Natural killer cell (primary cell): Measurements from ENCODE around the gene RSRC1. TPM values are rescaled to one million over a fixed set of nuclear protein-coding genes. Genes with fewer than 3 reads are reported as not detected.

Experiments used
- ATAC-seq, 3 donors: fragments of 150-1000 bp in 2 of 3; fragments of 200-7000 bp in 1 of 3; cut with Tn5 transposase; 1 replicate in 1 of 3; 2 replicates in 2 of 3; pipeline ENCODE4 v1.10.0; 2021; ENCODE audit warnings: mild to moderate bottlenecking in 2 of 3, moderate library complexity in 2 of 3
- DNase-seq, 2 donors: peaks; one replicate each; pipeline versions ENCODE4 v3.0.0 to v3.0.0-alpha.2; 2013 to 2021; ENCODE audit warnings: mixed read lengths in 1 of 2
- H3K27ac ChIP-seq: one replicate; pipeline ENCODE4 v1.5.1; 2013; ENCODE audit warnings: mild to moderate bottlenecking, low read length
- H3K27me3 ChIP-seq: one replicate; pipeline ENCODE4 v1.6.1; 2013; ENCODE audit warnings: low read length; ENCODE audit not compliant: control insufficient read depth, insufficient read depth
- H3K36me3 ChIP-seq: one replicate; pipeline ENCODE4 v1.6.1; 2013; ENCODE audit warnings: low read length; ENCODE audit not compliant: control insufficient read depth, insufficient read depth
- H3K4me1 ChIP-seq: one replicate; pipeline ENCODE4 v1.6.1; 2013; ENCODE audit warnings: low read length; ENCODE audit not compliant: control insufficient read depth, insufficient read depth
- H3K4me3 ChIP-seq: one replicate; pipeline ENCODE4 v1.5.1; 2013; ENCODE audit warnings: low read length
- H3K9me3 ChIP-seq: one replicate; pipeline ENCODE4 v1.6.1; 2013; ENCODE audit warnings: low read length; ENCODE audit not compliant: control insufficient read depth, insufficient read depth
- H3K27ac Mint-ChIP-seq, 2 donors: one replicate each; pipeline ENCODE4 v1.8.0; 2022; ENCODE audit warnings: mild to moderate bottlenecking in 2 of 2, mixed read lengths in 2 of 2, moderate library complexity in 1 of 2
- H3K27me3 Mint-ChIP-seq, 2 donors: one replicate each; pipeline ENCODE4 v1.8.0; 2022; ENCODE audit warnings: low read depth in 2 of 2, mixed read lengths in 2 of 2
- H3K36me3 Mint-ChIP-seq: one replicate; pipeline ENCODE4 v1.8.0; 2022; ENCODE audit warnings: mixed read lengths
- H3K4me1 Mint-ChIP-seq, 2 donors: one replicate each; pipeline ENCODE4 v1.8.0; 2022; ENCODE audit warnings: mixed read lengths in 2 of 2
- H3K4me3 Mint-ChIP-seq: one replicate; pipeline ENCODE4 v1.8.0; 2022; ENCODE audit warnings: mild to moderate bottlenecking, moderate library complexity, mixed read lengths
- H3K9me3 Mint-ChIP-seq, 2 donors: one replicate each; pipeline ENCODE4 v1.8.0; 2022; ENCODE audit warnings: mixed read lengths in 2 of 2
- WGBS: methylation state at CpG from one replicate; pipeline ENCODE4 v1.1.7; 2013; ENCODE audit warnings: missing lambda C conversion rate; ENCODE audit not compliant: insufficient coverage; 5-methylcytosine and 5-hydroxymethylcytosine counted together
- intact Hi-C: fragments of 100-400 bp; cut with micrococcal nuclease; formaldehyde crosslinking; loops from one replicate; pipeline ENCODE4 v1.14.2; 2022
- total RNA-seq, 4 donors: library from RNA; stranded (reverse); fragments of 120-200 nt in 1 of 4; gene quantifications; one replicate each; pipeline versions ENCODE4 v1.2.3 to v1.2.4, GENCODE V29; 2013 to 2022
- TF ChIP-seq, protein P1 (sequence below): fragments of 200-600 bp; IDR thresholded peaks from one replicate; pipeline ENCODE4 v1.8.0; 2022; ENCODE audit warnings: antibody characterized with exemption

Gene RSRC1
- total RNA-seq, 3 donors from 2014 or later (not counting 1 experiment from before 2014, with no cell fraction given): 37.3 to 41.1 (median 37.6) TPM

DNA sequence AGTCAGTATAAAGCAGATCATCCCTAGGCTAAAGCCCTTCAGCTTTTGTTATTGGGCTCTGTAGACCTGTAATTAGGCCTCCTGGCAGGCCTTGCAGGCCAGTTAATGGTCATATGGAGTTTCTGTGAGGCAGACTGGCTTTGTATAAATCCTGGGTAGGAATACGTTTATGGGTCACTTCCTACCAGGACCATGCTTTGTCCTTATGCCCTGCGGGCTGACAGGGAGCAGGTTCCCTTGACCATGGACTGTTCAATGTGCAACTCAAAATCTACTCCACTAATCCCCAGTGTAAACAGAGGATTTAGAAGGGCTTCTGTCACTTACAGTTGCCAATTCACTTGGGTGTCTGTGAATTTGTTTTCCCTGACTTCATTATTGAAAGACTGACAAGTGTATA, 258.4 kb downstream of the RSRC1 start:
- Mint-ChIP-seq H3K27ac (no peak overlapping the region), H3K36me3 (no peaks in the 10 kb centered on the region), H3K9me3 (no peaks in the 10 kb centered on the region), H3K4me3 (no peak overlapping the region), H3K27me3 (no peaks in the 10 kb centered on the region), H3K4me1 (no peaks in the 10 kb centered on the region)
- no peak overlapping the region for H3K27ac ChIP-seq
- TF ChIP-seq, protein P1, sequence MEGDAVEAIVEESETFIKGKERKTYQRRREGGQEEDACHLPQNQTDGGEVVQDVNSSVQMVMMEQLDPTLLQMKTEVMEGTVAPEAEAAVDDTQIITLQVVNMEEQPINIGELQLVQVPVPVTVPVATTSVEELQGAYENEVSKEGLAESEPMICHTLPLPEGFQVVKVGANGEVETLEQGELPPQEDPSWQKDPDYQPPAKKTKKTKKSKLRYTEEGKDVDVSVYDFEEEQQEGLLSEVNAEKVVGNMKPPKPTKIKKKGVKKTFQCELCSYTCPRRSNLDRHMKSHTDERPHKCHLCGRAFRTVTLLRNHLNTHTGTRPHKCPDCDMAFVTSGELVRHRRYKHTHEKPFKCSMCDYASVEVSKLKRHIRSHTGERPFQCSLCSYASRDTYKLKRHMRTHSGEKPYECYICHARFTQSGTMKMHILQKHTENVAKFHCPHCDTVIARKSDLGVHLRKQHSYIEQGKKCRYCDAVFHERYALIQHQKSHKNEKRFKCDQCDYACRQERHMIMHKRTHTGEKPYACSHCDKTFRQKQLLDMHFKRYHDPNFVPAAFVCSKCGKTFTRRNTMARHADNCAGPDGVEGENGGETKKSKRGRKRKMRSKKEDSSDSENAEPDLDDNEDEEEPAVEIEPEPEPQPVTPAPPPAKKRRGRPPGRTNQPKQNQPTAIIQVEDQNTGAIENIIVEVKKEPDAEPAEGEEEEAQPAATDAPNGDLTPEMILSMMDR: no peak
- WGBS: 97% methylated on average over 2 of the region's 2 CpGs
- ATAC-seq (no peak), DNase-seq (no peak)
- H3K36me3 ChIP-seq: no peaks in the 10 kb centered on the region
- intact Hi-C loops: no loop called here
- H3K27me3 ChIP-seq: no peaks in the 10 kb centered on the region
- H3K4me1 ChIP-seq: no peaks in the 10 kb centered on the region
- H3K9me3 ChIP-seq: no peaks in the 10 kb centered on the region
- no peak overlapping the region for H3K4me3 ChIP-seq

DNA sequence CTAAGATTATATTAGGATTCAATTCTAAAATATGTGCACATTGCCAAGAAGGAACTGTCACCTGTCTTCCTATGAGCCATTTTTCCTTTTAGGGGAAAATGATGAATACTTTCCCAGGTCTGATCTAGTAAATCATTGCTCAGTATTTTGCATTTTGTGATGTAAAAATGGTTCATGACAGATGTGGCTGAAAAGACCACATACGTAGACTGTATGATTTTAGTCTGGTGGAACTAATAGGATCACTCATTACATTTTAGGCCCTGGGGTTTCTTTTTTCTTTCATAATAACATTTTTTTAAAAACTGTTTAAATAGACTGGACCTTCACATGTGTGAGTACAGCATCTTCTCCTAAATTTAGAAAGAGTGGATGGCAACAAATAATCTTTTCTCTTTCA, 259.4 kb downstream of the RSRC1 start:
- TF ChIP-seq, protein P1: no peak
- WGBS: no CpG with 5 or more reads among the region's 1 CpG
- no peak for ATAC-seq
- Mint-ChIP-seq H3K4me1 (no peaks in the 10 kb centered on the region), H3K4me3 (no peak overlapping the region), H3K27ac (no peak overlapping the region), H3K9me3 (no peaks in the 10 kb centered on the region), H3K27me3 (no peaks in the 10 kb centered on the region), H3K36me3 (no peaks in the 10 kb centered on the region)
- H3K27ac ChIP-seq: no peak overlapping the region
- DNase-seq: no peak
- no peaks in the 10 kb centered on the region for H3K9me3 ChIP-seq
- H3K4me1 ChIP-seq: no peaks in the 10 kb centered on the region
- H3K4me3 ChIP-seq: no peak overlapping the region
- H3K27me3 ChIP-seq: no peaks in the 10 kb centered on the region
- no peaks in the 10 kb centered on the region for H3K36me3 ChIP-seq
- intact Hi-C loops: no loop called here

DNA sequence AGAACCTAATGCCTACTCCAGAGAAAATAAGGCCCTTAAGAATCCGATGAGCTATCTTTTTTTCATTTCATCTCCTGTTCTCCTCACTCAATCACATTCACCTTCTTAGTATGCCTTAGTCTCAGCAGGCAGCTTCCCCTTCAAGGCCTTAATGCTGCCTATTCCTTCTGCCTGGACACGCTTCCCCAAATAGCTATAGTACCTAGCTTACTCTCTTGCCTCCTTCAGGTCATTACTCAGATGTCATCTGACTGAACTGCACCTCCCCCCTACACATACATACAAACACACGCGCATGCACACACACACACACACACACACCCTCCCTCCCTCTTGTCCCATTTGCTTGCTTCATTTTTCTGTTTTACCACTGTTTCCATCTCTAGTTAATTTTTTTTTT, 269.6 kb downstream of the RSRC1 start:
- no peak for DNase-seq

More for the DNA sequence above, 269.6 kb downstream of the RSRC1 start:
- Histone ChIP-seq H3K27me3 (no peaks in the 10 kb centered on the region), H3K4me3 (no peak overlapping the region), H3K27ac (no peak overlapping the region), H3K36me3 (no peaks in the 10 kb centered on the region), H3K4me1 (no peaks in the 10 kb centered on the region), H3K9me3 (no peaks in the 10 kb centered on the region)
- Mint-ChIP-seq H3K9me3 (no peaks in the 10 kb centered on the region), H3K4me3 (no peak overlapping the region), H3K36me3 (no peaks in the 10 kb centered on the region), H3K27me3 (no peaks in the 10 kb centered on the region), H3K27ac (no peak overlapping the region), H3K4me1 (peaks cover 0 to 5% of the 10 kb centered on the region in 2 donors)
- WGBS: 91% methylated on average over 4 of the region's 4 CpGs
- TF ChIP-seq, protein P1: no peak
- intact Hi-C loops: no loop called here
- ATAC-seq: no peak
